ENCODE data around the gene GPR173. TPM values are rescaled to one million over a fixed set of nuclear protein-coding genes. Genes with fewer than 3 reads are reported as not detected.

Gene GPR173
- total and polyA plus RNA-seq, 2 experiments from 2014 or later, result 0.92 to 7.7 TPM

- TF ChIP-seq ZNF462 (CRISPR knock-in tag; IDR thresholded peaks at IDR 0.05) (no peak), JUNB (IDR thresholded peaks at IDR 0.05; ENCODE audit: unreplicated experiment) (no peak), ZNF331 (CRISPR knock-in tag; IDR thresholded peaks at IDR 0.05; ENCODE audit: low read depth) (no peak), EZH2 (IDR thresholded peaks at IDR 0.05; ENCODE audit: low read depth, unreplicated experiment) (no peak), EZH2phosphoT487 (IDR thresholded peaks at IDR 0.05; ENCODE audit: unreplicated experiment) (no peak), CREB1 (CRISPR knock-in tag; IDR thresholded peaks at IDR 0.05; ENCODE audit: low read depth) (no peak), POLR2AphosphoS5 (IDR thresholded peaks at IDR 0.05; ENCODE audit: low read depth) (no peak), REST (IDR thresholded peaks at IDR 0.05; ENCODE audit: unreplicated experiment) (no peak), ZNF114 (CRISPR knock-in tag; IDR thresholded peaks at IDR 0.05) (no peak)
These were observed 35.5 kb downstream of the GPR173 start (continued) for GRCh38 chrX:53084043-53084570.
